GM18867 (cell line): ENCODE data around the gene CAV2.
A peak's percentile ranks its signal among the peaks of the same experiment; 100 is the strongest.

Experiments
- ATAC-seq: cut with Tn5 transposase; IDR thresholded peaks from one replicate; pipeline ENCODE4 v1.9.1; 2021; ENCODE audit warnings: mild to moderate bottlenecking, moderate library complexity; ENCODE audit not compliant: unreplicated experiment

Gene CAV2

DNA sequence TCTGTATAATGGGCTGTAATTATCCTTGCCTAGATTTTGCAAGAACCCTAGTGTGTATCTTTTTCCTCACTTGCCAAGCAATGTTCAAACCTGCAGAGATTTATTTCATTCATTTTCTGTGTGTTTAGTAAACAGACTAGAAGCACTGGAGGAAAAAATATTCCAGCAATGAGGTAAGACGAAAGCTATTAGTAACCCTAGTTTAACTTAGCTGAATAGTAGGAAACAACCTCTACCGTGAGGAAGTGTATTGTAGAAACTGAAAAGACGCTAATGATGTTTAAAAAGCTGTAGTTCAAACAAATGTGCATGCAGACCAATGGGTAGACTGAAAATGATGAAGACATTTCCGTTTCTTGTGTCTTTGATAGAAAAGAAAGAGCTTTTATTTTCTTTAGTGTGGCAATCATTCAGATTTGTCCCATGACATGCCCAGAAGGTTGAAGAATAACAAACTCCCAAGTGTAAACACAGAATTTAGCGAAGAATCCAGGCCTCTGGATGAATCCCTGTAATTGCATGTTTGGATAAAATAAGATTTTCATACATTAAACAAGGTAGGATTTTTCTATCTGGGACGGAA lies 46.0 kb downstream of the CAV2 start:
- no peak for ATAC-seq

GRCh38 chr7:116546054-116546453 lies 46.5 kb downstream of the CAV2 start:
- ATAC-seq = no peak

DNA sequence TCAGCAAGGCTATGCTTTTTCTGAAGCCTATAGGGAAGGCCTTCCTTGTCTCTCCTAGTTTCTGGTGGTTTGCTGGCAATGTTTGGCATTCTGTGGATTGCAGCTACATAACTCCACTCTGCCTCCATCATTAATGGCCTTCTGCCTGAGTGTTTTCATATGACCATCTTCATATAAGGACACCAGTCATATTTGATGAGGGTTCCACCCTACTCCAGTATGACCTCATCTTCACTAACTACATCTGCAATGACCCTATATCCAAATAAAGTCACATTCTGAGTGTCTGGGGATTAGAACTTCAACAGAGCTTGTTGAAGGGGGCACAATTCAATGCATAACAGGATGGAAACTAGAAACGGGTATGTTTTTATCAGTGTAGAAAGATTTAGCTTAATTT lies 47.4 kb downstream of the CAV2 start:
- no peak for ATAC-seq

DNA sequence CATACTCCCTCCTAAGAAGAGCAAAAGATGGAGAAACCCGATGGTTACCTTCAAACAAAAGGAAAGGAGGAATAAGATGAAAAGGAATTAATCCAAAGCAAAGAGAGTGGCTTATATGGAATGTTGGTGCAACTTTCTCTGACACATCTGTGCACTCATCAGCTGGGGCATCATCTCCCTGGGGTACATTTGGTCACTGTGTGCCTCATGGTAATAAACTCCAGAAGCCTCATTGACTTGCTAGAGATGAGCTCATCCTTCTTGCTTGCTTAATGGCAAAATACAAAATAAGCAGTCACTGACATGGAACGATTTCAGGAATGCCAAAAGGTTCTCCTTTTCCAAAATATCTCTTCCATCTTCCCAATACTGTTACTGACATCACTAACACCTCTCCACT lies 47.8 kb downstream of the CAV2 start:
- no peak for ATAC-seq

- ATAC-seq = peak; percentile 93
Observed at GRCh38 chr7:116548506-116548905, 49.0 kb downstream of the CAV2 start.

GRCh38 chr7:116549370-116549769 lies 49.8 kb downstream of the CAV2 start:
- no peak for ATAC-seq

DNA sequence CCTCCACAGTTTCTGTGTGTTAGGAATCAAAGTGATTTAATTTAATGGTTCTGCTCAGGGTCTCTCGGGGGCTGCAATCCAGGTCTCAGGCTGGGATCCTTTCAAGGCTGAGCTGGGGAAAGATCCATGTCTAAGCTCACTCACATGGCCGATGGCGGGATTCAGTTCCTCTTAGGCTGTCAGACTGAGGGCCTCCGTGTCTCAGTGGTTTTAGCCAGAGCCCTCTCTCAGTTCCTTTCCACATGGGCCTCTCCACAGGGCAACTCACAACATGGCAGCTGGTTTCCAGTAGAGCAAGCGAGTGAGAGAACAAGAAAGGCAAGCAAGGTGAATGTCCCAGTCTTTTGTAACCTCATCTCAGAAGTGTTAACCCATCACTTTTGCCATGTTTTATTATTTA lies 52.2 kb downstream of the CAV2 start:
- no peak for ATAC-seq

GRCh38 chr7:116552602-116553001 lies 53.1 kb downstream of the CAV2 start:
- no peak for ATAC-seq

- no peak for ATAC-seq
Observed at GRCh38 chr7:116553168-116553964, 53.8 kb downstream of the CAV2 start.

DNA sequence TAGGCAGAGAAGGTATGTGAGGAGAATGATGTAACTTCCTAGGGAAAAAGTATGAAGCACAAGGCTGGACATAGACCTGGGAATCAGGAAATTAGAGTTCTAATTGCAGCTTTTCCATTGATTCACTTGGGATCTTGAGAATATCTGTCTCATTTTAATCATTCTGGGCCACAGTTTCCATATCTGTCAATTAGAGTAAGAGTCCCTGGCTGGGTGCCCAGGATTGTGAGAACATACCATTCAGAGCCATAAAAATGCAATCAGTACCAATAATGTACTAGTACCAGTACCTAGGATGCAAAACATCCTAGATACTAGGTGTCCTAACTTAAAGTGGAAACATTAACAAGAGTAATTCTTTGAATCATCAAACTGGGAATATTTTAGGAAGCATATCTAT lies 54.9 kb downstream of the CAV2 start:
- no peak for ATAC-seq

- ATAC-seq = no peak
Observed at GRCh38 chr7:116554911-116555310, 55.4 kb downstream of the CAV2 start.

GRCh38 chr7:116557066-116557585 lies 57.6 kb downstream of the CAV2 start:
- ATAC-seq = no peak

DNA sequence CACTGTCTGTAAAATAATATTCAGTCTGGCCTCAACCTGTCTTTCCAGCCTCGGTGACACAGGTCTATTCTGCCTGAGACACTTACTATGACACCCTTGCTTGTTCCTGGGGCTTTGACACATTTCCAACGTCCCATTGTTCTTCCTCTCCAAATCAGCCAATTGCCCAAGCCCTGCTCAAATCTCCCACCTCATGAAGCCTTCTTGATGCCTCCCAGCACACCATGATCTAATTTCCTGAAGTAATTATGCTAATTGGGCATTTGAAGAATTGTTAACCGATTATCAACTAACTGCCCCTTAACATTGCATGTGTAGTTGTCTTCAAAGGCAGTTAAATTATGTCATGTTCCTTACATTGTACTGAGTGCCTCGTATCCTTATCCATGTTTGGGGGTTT lies 58.4 kb downstream of the CAV2 start:
- no peak for ATAC-seq
